ENCODE results near the gene FCHSD2. TPM values are rescaled to one million over a fixed set of nuclear protein-coding genes. Genes with fewer than 3 reads are reported as not detected.

Gene FCHSD2
- total RNA-seq, 1 donor from 2014 or later, result 43.4 TPM

DNA sequence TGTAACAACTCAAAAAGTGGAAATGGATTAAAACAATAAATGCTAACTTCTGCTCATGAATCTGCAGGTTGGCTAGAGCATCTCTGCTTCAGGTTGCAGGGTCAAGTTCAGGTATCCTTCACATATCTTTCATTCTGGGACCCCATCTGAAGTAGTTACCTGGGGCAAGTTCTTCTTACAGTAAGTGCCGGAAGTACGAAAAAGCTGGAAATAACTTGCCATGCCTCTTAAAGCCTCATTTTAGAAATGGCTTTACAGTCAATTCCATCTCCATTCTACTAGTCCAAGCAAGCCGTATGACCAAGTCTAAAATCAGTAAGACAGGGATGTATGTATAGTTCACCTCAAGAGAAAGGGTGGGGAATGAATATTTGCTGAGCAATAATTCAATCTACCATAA lies 93.7 kb downstream of the FCHSD2 start:
- intact Hi-C loops (cut with micrococcal nuclease), result no loop called here
- Histone ChIP-seq H3K4me3 (no peak overlapping the region), H3K9me3 (replicated peaks) (no peaks in the 10 kb centered on the region), H3K27me3 (ENCODE audit: low read depth) (no peaks in the 10 kb centered on the region), H3K36me3 (no peaks in the 10 kb centered on the region), H3K27ac (replicated peaks) (peak overlapping the region; percentile 29), H3K4me1 (peaks cover 30% of the 10 kb centered on the region)
- no peak for DNase-seq
- TF ChIP-seq, protein P1, sequence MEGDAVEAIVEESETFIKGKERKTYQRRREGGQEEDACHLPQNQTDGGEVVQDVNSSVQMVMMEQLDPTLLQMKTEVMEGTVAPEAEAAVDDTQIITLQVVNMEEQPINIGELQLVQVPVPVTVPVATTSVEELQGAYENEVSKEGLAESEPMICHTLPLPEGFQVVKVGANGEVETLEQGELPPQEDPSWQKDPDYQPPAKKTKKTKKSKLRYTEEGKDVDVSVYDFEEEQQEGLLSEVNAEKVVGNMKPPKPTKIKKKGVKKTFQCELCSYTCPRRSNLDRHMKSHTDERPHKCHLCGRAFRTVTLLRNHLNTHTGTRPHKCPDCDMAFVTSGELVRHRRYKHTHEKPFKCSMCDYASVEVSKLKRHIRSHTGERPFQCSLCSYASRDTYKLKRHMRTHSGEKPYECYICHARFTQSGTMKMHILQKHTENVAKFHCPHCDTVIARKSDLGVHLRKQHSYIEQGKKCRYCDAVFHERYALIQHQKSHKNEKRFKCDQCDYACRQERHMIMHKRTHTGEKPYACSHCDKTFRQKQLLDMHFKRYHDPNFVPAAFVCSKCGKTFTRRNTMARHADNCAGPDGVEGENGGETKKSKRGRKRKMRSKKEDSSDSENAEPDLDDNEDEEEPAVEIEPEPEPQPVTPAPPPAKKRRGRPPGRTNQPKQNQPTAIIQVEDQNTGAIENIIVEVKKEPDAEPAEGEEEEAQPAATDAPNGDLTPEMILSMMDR (IDR thresholded peaks at IDR 0.05; ENCODE audit: borderline replicate concordance), result no peak

DNA sequence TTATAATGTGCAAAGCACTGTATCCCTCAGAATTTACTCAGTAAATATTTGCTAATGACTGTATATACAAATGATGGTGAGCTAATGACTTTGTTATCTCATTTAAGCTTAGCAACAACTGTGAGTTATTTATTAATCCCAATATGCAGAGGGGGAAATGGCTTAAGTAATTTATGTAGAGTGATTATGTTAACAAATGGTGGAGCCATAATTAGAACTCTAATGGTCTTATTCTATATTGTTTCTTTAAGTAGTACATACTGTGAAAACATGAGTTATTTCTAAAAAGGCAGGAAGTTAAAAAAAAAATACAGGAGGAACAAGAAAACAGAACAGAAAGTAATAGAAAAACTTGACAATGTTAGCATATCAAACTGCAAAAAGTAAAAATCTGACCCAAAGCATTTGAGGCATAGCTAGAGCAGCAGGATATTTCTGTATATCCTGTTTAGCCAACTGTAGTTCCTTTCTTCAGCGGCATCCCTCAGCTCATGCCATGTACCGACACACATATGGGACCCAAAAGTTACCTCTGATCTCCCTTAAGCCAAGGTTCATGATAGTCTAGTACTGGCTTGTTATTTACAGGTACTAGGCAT lies 94.2 kb downstream of the FCHSD2 start:
- Histone ChIP-seq H3K9me3 (replicated peaks) (no peaks in the 10 kb centered on the region), H3K27ac (replicated peaks) (peak overlapping the region; percentile 29), H3K4me3 (no peak overlapping the region), H3K27me3 (ENCODE audit: low read depth) (no peaks in the 10 kb centered on the region), H3K36me3 (no peaks in the 10 kb centered on the region), H3K4me1 (peaks cover 36% of the 10 kb centered on the region)
- no peak for DNase-seq
- TF ChIP-seq, protein P1 (IDR thresholded peaks at IDR 0.05; ENCODE audit: borderline replicate concordance), result no peak
- intact Hi-C loops (cut with micrococcal nuclease), result no loop called here

DNA sequence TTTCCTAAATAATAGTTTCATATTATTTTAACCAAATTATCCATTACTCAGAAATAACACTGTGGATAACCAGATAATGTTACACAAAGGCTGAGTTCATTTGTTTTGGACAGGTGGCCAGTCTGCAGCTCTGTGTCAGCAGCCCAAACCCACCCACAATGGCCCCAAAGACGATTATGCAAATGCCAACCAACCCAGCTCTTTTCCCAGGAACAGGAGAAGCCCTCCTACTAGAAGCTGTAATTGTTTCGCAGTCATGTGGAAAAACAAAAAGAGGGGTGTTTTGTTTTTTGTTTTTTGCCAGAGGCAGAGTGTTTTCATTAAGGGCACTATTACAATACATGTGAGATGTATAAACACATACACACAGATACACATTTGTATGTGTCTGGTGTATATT lies 102.1 kb downstream of the FCHSD2 start:
- H3K4me1 ChIP-seq, result peaks cover 11% of the 10 kb centered on the region
- peaks cover 9% of the 10 kb centered on the region for H3K36me3 ChIP-seq
- no peak overlapping the region for H3K4me3 ChIP-seq
- H3K27me3 ChIP-seq (ENCODE audit: low read depth), result no peaks in the 10 kb centered on the region
- intact Hi-C loops (cut with micrococcal nuclease), result no loop called here
- H3K9me3 ChIP-seq (replicated peaks), result peaks cover 7% of the 10 kb centered on the region
- no peak overlapping the region for H3K27ac ChIP-seq (replicated peaks)
- DNase-seq, result no peak
- TF ChIP-seq, protein P1 (IDR thresholded peaks at IDR 0.05; ENCODE audit: borderline replicate concordance), result no peak

DNA sequence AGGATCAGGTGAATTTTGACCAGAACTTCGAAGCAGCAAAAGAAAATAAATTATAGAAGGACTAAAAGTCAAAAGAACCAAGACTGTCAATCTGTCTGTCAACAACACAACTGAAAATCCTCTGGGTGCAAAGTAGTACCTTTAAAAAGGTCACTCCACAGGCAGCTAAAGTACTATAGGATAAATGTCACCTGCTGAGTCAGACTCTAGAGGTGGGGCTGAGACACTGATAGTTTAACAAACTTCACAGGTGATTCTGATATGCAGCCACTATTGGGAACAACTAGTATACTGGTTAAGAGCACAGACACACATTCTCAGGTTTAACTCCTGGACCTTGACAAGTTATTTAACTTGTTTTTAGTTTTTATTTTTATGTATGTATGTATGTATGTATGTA lies 107.3 kb downstream of the FCHSD2 start:
- Histone ChIP-seq H3K27ac (replicated peaks) (no peak overlapping the region), H3K36me3 (peaks cover 9% of the 10 kb centered on the region), H3K27me3 (ENCODE audit: low read depth) (no peaks in the 10 kb centered on the region), H3K4me3 (no peak overlapping the region), H3K4me1 (peaks cover 12% of the 10 kb centered on the region), H3K9me3 (replicated peaks) (no peaks in the 10 kb centered on the region)
- intact Hi-C loops (cut with micrococcal nuclease), result no loop called here
- no peak for DNase-seq
- TF ChIP-seq, protein P1 (IDR thresholded peaks at IDR 0.05; ENCODE audit: borderline replicate concordance), result no peak

DNA sequence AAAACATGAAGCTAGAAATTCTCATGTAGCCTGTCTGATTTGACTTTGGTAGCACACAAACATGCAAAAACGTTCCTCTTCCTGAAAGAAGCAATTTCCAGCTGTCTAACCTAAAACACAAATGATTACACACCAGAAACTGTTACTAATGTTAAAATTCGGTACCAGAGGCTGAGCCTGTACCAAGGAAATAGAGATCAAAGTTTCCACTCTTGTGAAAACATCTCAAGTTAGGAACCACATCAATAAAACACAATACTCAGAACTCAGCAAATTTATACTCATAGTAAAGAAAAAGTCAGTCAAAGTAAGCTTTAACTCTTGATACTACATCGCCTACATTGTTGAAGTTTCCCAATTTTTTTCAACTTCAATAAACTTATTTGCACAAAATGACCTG lies 107.8 kb downstream of the FCHSD2 start:
- H3K27ac ChIP-seq (replicated peaks), result no peak overlapping the region
- peaks cover 16% of the 10 kb centered on the region for H3K4me1 ChIP-seq
- no peak for DNase-seq
- H3K4me3 ChIP-seq, result no peak overlapping the region
- H3K9me3 ChIP-seq (replicated peaks), result no peaks in the 10 kb centered on the region
- no peaks in the 10 kb centered on the region for H3K27me3 ChIP-seq (ENCODE audit: low read depth)
- intact Hi-C loops (cut with micrococcal nuclease), result no loop called here
- peaks cover 9% of the 10 kb centered on the region for H3K36me3 ChIP-seq
- TF ChIP-seq, protein P1 (IDR thresholded peaks at IDR 0.05; ENCODE audit: borderline replicate concordance), result no peak

Data from left ventricle myocardium inferior (tissue), 1 donor.